Sigmoid colon (tissue), 4 donors: ENCODE results near the gene HCAR1.

Source experiments
- POLR2AphosphoS5 ChIP-seq, 4 donors: sonication (generic); formaldehyde crosslinking; IDR thresholded peaks; one replicate each; pipeline ENCODE4 v1.6.1; 2017; ENCODE audit warnings: antibody characterized with exemption in 4 of 4
- TF ChIP-seq, protein P1 (sequence below), 4 experiments: fragments of 450-650 bp in 3 of 4; fragments of 200-600 bp in 1 of 4; IDR thresholded peaks; one replicate each; pipeline ENCODE4 v1.5.1; 2016 to 2019; ENCODE audit warnings: antibody characterized with exemption in 4 of 4, mild to moderate bottlenecking in 3 of 4, moderate library complexity in 2 of 4

DNA sequence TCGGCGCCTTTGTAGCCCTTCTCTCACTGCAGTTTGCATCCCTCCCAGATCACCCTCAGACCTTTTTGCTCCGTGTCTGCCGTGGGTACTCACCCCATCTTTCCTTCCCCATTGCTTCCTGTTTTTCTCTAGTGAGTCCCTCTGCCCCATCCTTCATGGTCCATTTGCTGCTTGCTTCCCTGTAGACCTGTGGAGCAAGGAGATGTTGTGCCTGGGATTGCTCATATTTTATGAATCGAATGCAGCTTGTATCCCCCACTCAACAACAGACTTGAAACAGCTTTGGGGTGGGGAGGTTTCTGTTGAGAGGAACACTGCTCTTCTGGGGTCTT, 22.6 kb upstream of the HCAR1 start:
- TF ChIP-seq, protein P1, sequence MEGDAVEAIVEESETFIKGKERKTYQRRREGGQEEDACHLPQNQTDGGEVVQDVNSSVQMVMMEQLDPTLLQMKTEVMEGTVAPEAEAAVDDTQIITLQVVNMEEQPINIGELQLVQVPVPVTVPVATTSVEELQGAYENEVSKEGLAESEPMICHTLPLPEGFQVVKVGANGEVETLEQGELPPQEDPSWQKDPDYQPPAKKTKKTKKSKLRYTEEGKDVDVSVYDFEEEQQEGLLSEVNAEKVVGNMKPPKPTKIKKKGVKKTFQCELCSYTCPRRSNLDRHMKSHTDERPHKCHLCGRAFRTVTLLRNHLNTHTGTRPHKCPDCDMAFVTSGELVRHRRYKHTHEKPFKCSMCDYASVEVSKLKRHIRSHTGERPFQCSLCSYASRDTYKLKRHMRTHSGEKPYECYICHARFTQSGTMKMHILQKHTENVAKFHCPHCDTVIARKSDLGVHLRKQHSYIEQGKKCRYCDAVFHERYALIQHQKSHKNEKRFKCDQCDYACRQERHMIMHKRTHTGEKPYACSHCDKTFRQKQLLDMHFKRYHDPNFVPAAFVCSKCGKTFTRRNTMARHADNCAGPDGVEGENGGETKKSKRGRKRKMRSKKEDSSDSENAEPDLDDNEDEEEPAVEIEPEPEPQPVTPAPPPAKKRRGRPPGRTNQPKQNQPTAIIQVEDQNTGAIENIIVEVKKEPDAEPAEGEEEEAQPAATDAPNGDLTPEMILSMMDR (IDR thresholded peaks at IDR 0.05): no peak
- TF ChIP-seq POLR2AphosphoS5 (IDR thresholded peaks at IDR 0.05): no peak
